ENCODE measurements around the gene GNAI1. TPM values are rescaled to one million over a fixed set of nuclear protein-coding genes. Genes with fewer than 3 reads are reported as not detected.

Gene GNAI1
- polyA plus RNA-seq, 3 donors, result 6.1 to 70.5 (median 35.8) TPM

GRCh38 chr7:80128918-80129317, 5.7 kb upstream of the GNAI1 start:
- H3K27ac ChIP-seq (ENCODE audit: low read depth, low read length), result no peak overlapping the region
- WGBS, 3 donors, result 74 to 86% (median 83%) methylated on average over 3 of the region's 3 CpGs

- H3K27ac ChIP-seq (ENCODE audit: low read depth, low read length), result no peak overlapping the region
These were observed 4.8 kb upstream of the GNAI1 start for GRCh38 chr7:80129785-80130184.

- 69 to 75% (median 72%) methylated on average over 2 of the region's 2 CpGs for WGBS, 3 donors
- no peak overlapping the region for H3K27ac ChIP-seq (ENCODE audit: low read depth, low read length)
These were observed 2.8 kb upstream of the GNAI1 start for GRCh38 chr7:80131675-80132435.

GRCh38 chr7:80132594-80132993, 2.0 kb upstream of the GNAI1 start:
- WGBS, 3 donors, result 62 to 80% (median 63%) methylated on average over 3 of the region's 3 CpGs
- no peak overlapping the region for H3K27ac ChIP-seq (ENCODE audit: low read depth, low read length)

- H3K27ac ChIP-seq (ENCODE audit: low read depth, low read length), result no peak overlapping the region
- WGBS, 3 donors, result 58 to 68% (median 62%) methylated on average over 8 of the region's 8 CpGs
These were observed 1.1 kb upstream of the GNAI1 start for GRCh38 chr7:80133361-80134114.

- 12 to 15% (median 14%) methylated on average over 12 of the region's 12 CpGs for WGBS, 3 donors
These were observed 506 bp upstream of the GNAI1 start for GRCh38 chr7:80134115-80134535.

GRCh38 chr7:80135309-80136104, 876 bp downstream of the GNAI1 start:
- no peak overlapping the region for H3K27ac ChIP-seq (ENCODE audit: low read depth, low read length)
- WGBS, 3 donors, result 0 to 1% (median 1%) methylated on average over 48 to 58 of the region's 58 CpGs

More at GRCh38 chr7:80134115-80134535, 506 bp upstream of the GNAI1 start:
- H3K27ac ChIP-seq (ENCODE audit: low read depth, low read length), result no peak overlapping the region

- no peak overlapping the region for H3K27ac ChIP-seq (ENCODE audit: low read depth, low read length)
- WGBS, 3 donors, result 30 to 62% (median 38%) methylated on average over 4 of the region's 4 CpGs
These were observed 1.8 kb downstream of the GNAI1 start for GRCh38 chr7:80136261-80137055.

- WGBS, 3 donors, result 58 to 97% (median 73%) methylated on average over 12 of the region's 12 CpGs
- H3K27ac ChIP-seq (ENCODE audit: low read depth, low read length), result no peak overlapping the region
These were observed 2.8 kb downstream of the GNAI1 start for GRCh38 chr7:80137410-80137809.

GRCh38 chr7:80139236-80139635, 4.6 kb downstream of the GNAI1 start:
- no peak overlapping the region for H3K27ac ChIP-seq (ENCODE audit: low read depth, low read length)
- 37 to 49% (median 43%) methylated on average over 1 of the region's 1 CpG for WGBS, 3 donors

- 85 to 89% (median 85%) methylated on average over 4 of the region's 4 CpGs for WGBS, 3 donors
- H3K27ac ChIP-seq (ENCODE audit: low read depth, low read length), result no peak overlapping the region
These were observed 5.8 kb downstream of the GNAI1 start for GRCh38 chr7:80140388-80140787.

- 66 to 95% (median 80%) methylated on average over 2 of the region's 2 CpGs for WGBS, 3 donors
- no peak overlapping the region for H3K27ac ChIP-seq (ENCODE audit: low read depth, low read length)
These were observed 6.7 kb downstream of the GNAI1 start for GRCh38 chr7:80141376-80141775.

GRCh38 chr7:80142853-80143580, 8.4 kb downstream of the GNAI1 start:
- 76 to 94% (median 83%) methylated on average over 1 of the region's 1 CpG for WGBS, 3 donors
- no peak overlapping the region for H3K27ac ChIP-seq (ENCODE audit: low read depth, low read length)

- 44 to 66% (median 55%) methylated on average over 3 of the region's 3 CpGs for WGBS, 3 donors
- H3K27ac ChIP-seq (ENCODE audit: low read depth, low read length), result no peak overlapping the region
These were observed 11.3 kb downstream of the GNAI1 start for GRCh38 chr7:80145780-80146422.

- no peak overlapping the region for H3K27ac ChIP-seq (ENCODE audit: low read depth, low read length)
- WGBS, 3 donors, result 64 to 77% (median 68%) methylated on average over 4 of the region's 4 CpGs
These were observed 12.0 kb downstream of the GNAI1 start for GRCh38 chr7:80146545-80147182.

GRCh38 chr7:80147543-80148391, 13.1 kb downstream of the GNAI1 start:
- 44 to 61% (median 45%) methylated on average over 3 of the region's 3 CpGs for WGBS, 3 donors
- H3K27ac ChIP-seq (ENCODE audit: low read depth, low read length), result no peak overlapping the region

All from adipose tissue (tissue), 3 donors.